Esophagus squamous epithelium (tissue), 5 donors: ENCODE data around the gene TMTC2. TPM values are rescaled to one million over a fixed set of nuclear protein-coding genes. Genes with fewer than 3 reads are reported as not detected.

ENCODE experiments used
- DNase-seq: peaks from one replicate; lab custom pipeline; 2025; lab: John Stamatoyannopoulos, UW
- H3K27ac ChIP-seq, 4 donors: fragments of 200-600 bp; sonication (generic); one replicate each; pipeline ENCODE4 v1.5.1; 2016 to 2019; ENCODE audit warnings: mild to moderate bottlenecking in 1 of 4
- H3K27me3 ChIP-seq, 4 donors: fragments of 200-600 bp; sonication (generic); 1 replicate in 3 of 4; 2 replicates in 1 of 4; pipeline versions ENCODE4 v1.5.1 to v1.6.0; 2017 to 2021; ENCODE audit warnings: antibody characterized with exemption in 1 of 4
- H3K36me3 ChIP-seq, 3 donors: fragments of 200-600 bp; sonication (generic); one replicate each; pipeline ENCODE4 v1.5.1; 2016 to 2019
- H3K4me1 ChIP-seq, 3 donors: fragments of 200-600 bp; sonication (generic); one replicate each; pipeline ENCODE4 v1.5.1; 2017 to 2019
- H3K4me3 ChIP-seq, 4 donors: fragments of 200-600 bp; sonication (generic); 1 replicate in 3 of 4; 2 replicates in 1 of 4; pipeline ENCODE4 v1.5.1; 2016 to 2019; ENCODE audit warnings: mild to moderate bottlenecking in 2 of 4, moderate library complexity in 1 of 4
- H3K9me3 ChIP-seq, 3 donors: fragments of 200-600 bp; sonication (generic); one replicate each; pipeline ENCODE4 v1.5.1; 2016 to 2019
- CTCF ChIP-seq, 6 experiments: fragments of 450-650 bp in 4 of 6; fragments of 200-600 bp in 2 of 6; sonication (generic) in 2 of 6; IDR thresholded peaks; one replicate each; pipeline ENCODE4 v1.5.1; 2016 to 2019; ENCODE audit warnings: antibody characterized with exemption in 6 of 6, mild to moderate bottlenecking in 4 of 6, moderate library complexity in 4 of 6
- POLR2A ChIP-seq, 4 donors: fragments of 450-650 bp; IDR thresholded peaks; one replicate each; pipeline ENCODE4 v1.6.1; 2017; ENCODE audit warnings: antibody characterized with exemption in 4 of 4, mild to moderate bottlenecking in 4 of 4, moderate library complexity in 3 of 4
- WGBS, 2 donors: methylation state at CpG; one replicate each; pipeline ENCODE4 v1.1.5; 2018; 5-methylcytosine and 5-hydroxymethylcytosine counted together
- intact Hi-C: fragments of 100-400 bp; cut with DNase I; formaldehyde crosslinking; loops from one replicate; pipeline ENCODE4 v1.15.0; 2022
- total RNA-seq, 4 donors: library from RNA; depleted of rRNA; stranded (reverse); fragments of >200 nt; gene quantifications; one replicate each; pipeline ENCODE4 v1.1.0, GENCODE V29; 2016
- donor health status: DM: yes; HTN: yes; CAD: no.

The TMTC2 gene
- total RNA-seq, 4 donors from 2014 or later = 18.3 to 27.0 (median 21.8) TPM

- no peaks in the 10 kb centered on the region for H3K36me3 ChIP-seq
- no peaks in the 10 kb centered on the region for H3K27me3 ChIP-seq
- H3K4me1 ChIP-seq = peaks cover 0 to 23% (median 0%) of the 10 kb centered on the region in 3 donors
- no peak for TF ChIP-seq CTCF (IDR thresholded peaks at IDR 0.05)
- no peak for TF ChIP-seq POLR2A (IDR thresholded peaks at IDR 0.05)
- no peak for DNase-seq
- intact Hi-C loops = no loop called here
- no peak overlapping the region for H3K27ac ChIP-seq
- no peaks in the 10 kb centered on the region for H3K9me3 ChIP-seq
- WGBS, 2 donors = 78 to 87% methylated on average over 2 of the region's 2 CpGs
- no peak overlapping the region for H3K4me3 ChIP-seq
Observed at GRCh38 chr12:82954572-82954971, 267.9 kb downstream of the TMTC2 start.

GRCh38 chr12:82955043-82955442 is 268.3 kb downstream of the TMTC2 start:
- H3K27me3 ChIP-seq = no peaks in the 10 kb centered on the region
- intact Hi-C loops = no loop called here
- H3K36me3 ChIP-seq = no peaks in the 10 kb centered on the region
- TF ChIP-seq CTCF (IDR thresholded peaks at IDR 0.05) = no peak
- TF ChIP-seq POLR2A (IDR thresholded peaks at IDR 0.05) = no peak
- H3K27ac ChIP-seq = no peak overlapping the region
- peaks cover 0 to 23% (median 0%) of the 10 kb centered on the region in 3 donors for H3K4me1 ChIP-seq
- WGBS, 2 donors = 82 to 85% methylated on average over 1 of the region's 1 CpG
- H3K9me3 ChIP-seq = no peaks in the 10 kb centered on the region
- no peak for DNase-seq
- no peak overlapping the region for H3K4me3 ChIP-seq

- H3K9me3 ChIP-seq = no peaks in the 10 kb centered on the region
- intact Hi-C loops = no loop called here
- DNase-seq = no peak
- H3K27me3 ChIP-seq = no peaks in the 10 kb centered on the region
- no peaks in the 10 kb centered on the region for H3K36me3 ChIP-seq
- H3K27ac ChIP-seq = peak overlapping the region in 1 of 4 donors; percentile 3
- H3K4me1 ChIP-seq = peaks cover 0 to 11% (median 0%) of the 10 kb centered on the region in 3 donors
- H3K4me3 ChIP-seq = no peak overlapping the region
- TF ChIP-seq CTCF (IDR thresholded peaks at IDR 0.05) (no peak), POLR2A (IDR thresholded peaks at IDR 0.05) (no peak)
Observed at GRCh38 chr12:82958966-82959365, 272.3 kb downstream of the TMTC2 start.

- peaks cover 0 to 11% (median 0%) of the 10 kb centered on the region in 3 donors for H3K4me1 ChIP-seq
- no peaks in the 10 kb centered on the region for H3K36me3 ChIP-seq
- DNase-seq = no peak
- H3K4me3 ChIP-seq = no peak overlapping the region
- H3K27ac ChIP-seq = no peak overlapping the region
- no peaks in the 10 kb centered on the region for H3K9me3 ChIP-seq
- H3K27me3 ChIP-seq = no peaks in the 10 kb centered on the region
- TF ChIP-seq POLR2A (IDR thresholded peaks at IDR 0.05) (no peak), CTCF (IDR thresholded peaks at IDR 0.05) (no peak)
- intact Hi-C loops = no loop called here
- 64 to 86% methylated on average over 1 of the region's 1 CpG for WGBS, 2 donors
Observed at GRCh38 chr12:82959821-82960220, 273.1 kb downstream of the TMTC2 start.

- Histone ChIP-seq H3K4me1 (peaks cover 0 to 11% (median 0%) of the 10 kb centered on the region in 3 donors), H3K4me3 (no peak overlapping the region), H3K27ac (no peak overlapping the region), H3K27me3 (no peaks in the 10 kb centered on the region), H3K36me3 (peaks cover 0 to 15% (median 0%) of the 10 kb centered on the region in 3 donors), H3K9me3 (no peaks in the 10 kb centered on the region)
- DNase-seq = no peak
- 97 to 98% methylated on average over 2 of the region's 2 CpGs for WGBS, 2 donors
- intact Hi-C loops = no loop called here
- TF ChIP-seq POLR2A (IDR thresholded peaks at IDR 0.05) (no peak), CTCF (IDR thresholded peaks at IDR 0.05) (no peak)
Observed at GRCh38 chr12:82961835-82962234, 275.1 kb downstream of the TMTC2 start.
